CD4-positive, CD25-positive, alpha-beta regulatory T cell (primary cell): ENCODE measurements around the gene PHOX2A. TPM values are rescaled to one million over a fixed set of nuclear protein-coding genes. Genes with fewer than 3 reads are reported as not detected.
"Not testable (repeated sequence)": the region's sequence is repeated elsewhere in the genome, so short reads cannot be mapped to it uniquely, and the experiment has no call there.

Source experiments
- ATAC-seq, 2 donors: fragments of 150-1000 bp; cut with Tn5 transposase; one replicate each; pipeline ENCODE4 v1.10.0; 2021; ENCODE audit warnings: low read depth in 2 of 2, moderate number of reproducible peaks in 2 of 2, moderate library complexity in 1 of 2
- DNase-seq, 3 donors: peaks; one replicate each; pipeline versions ENCODE4 v3.0.0 to v3.0.0-alpha.2; 2012 to 2022; ENCODE audit warnings: mixed read lengths in 1 of 3
- H3K27ac ChIP-seq: one replicate; pipeline ENCODE4 v1.7.0; 2013; ENCODE audit warnings: mild to moderate bottlenecking, low read length; ENCODE audit not compliant: insufficient read depth, poor library complexity, severe bottlenecking
- H3K27me3 ChIP-seq: one replicate; pipeline ENCODE4 v1.7.0; 2013; ENCODE audit warnings: low read length; ENCODE audit not compliant: control insufficient read depth, insufficient read depth
- H3K36me3 ChIP-seq: one replicate; pipeline ENCODE4 v1.7.0; 2013; ENCODE audit warnings: mild to moderate bottlenecking, low read length, moderate library complexity; ENCODE audit not compliant: control insufficient read depth, insufficient read depth
- H3K4me1 ChIP-seq: 2 replicates; pipeline ENCODE4 v1.7.0; 2013; ENCODE audit warnings: mild to moderate bottlenecking, low read length; ENCODE audit not compliant: insufficient read depth, control insufficient read depth, poor library complexity, severe bottlenecking
- H3K4me3 ChIP-seq: one replicate; pipeline ENCODE4 v1.7.0; 2013; ENCODE audit warnings: low read depth, mild to moderate bottlenecking, low read length, moderate library complexity
- H3K9me3 ChIP-seq, 2 experiments: 1 replicate in 1 of 2; 2 replicates in 1 of 2; pipeline ENCODE4 v1.7.0; 2013; ENCODE audit warnings: low read length in 2 of 2, mild to moderate bottlenecking in 1 of 2, moderate library complexity in 1 of 2; ENCODE audit not compliant: control insufficient read depth in 2 of 2
- H3K27ac Mint-ChIP-seq, 3 donors: one replicate each; pipeline ENCODE4 v1.8.0; 2020 to 2022; ENCODE audit warnings: mild to moderate bottlenecking in 3 of 3, mixed read lengths in 3 of 3, moderate library complexity in 2 of 3
- H3K27me3 Mint-ChIP-seq: one replicate; pipeline ENCODE4 v1.8.0; 2022; ENCODE audit warnings: mild to moderate bottlenecking, mixed read lengths
- H3K36me3 Mint-ChIP-seq: one replicate; pipeline ENCODE4 v1.8.0; 2020; ENCODE audit warnings: mixed read lengths
- H3K4me1 Mint-ChIP-seq, 4 donors: one replicate each; pipeline ENCODE4 v1.8.0; 2020 to 2022; ENCODE audit warnings: mixed read lengths in 4 of 4, mild to moderate bottlenecking in 1 of 4
- H3K4me3 Mint-ChIP-seq, 4 donors: one replicate each; pipeline ENCODE4 v1.8.0; 2020 to 2022; ENCODE audit warnings: mild to moderate bottlenecking in 4 of 4, mixed read lengths in 4 of 4, moderate library complexity in 3 of 4
- H3K9me3 Mint-ChIP-seq, 7 donors: one replicate each; pipeline ENCODE4 v1.8.0; 2020 to 2022; ENCODE audit warnings: mixed read lengths in 7 of 7, mild to moderate bottlenecking in 3 of 7, moderate library complexity in 2 of 7
- polyA plus RNA-seq, 4 donors: library from polyadenylated mRNA; unstranded; fragments of 300-500 nt; fragmentation: Illumina TruSeq; gene quantifications; one replicate each; pipeline ENCODE4 v1.2.3, GENCODE V29; 2021
- total RNA-seq: library from RNA; stranded (reverse); gene quantifications from one replicate; pipeline ENCODE4 v1.2.3, GENCODE V29; 2022

PHOX2A gene
- total and polyA plus RNA-seq, 5 donors from 2014 or later: not detected

DNA sequence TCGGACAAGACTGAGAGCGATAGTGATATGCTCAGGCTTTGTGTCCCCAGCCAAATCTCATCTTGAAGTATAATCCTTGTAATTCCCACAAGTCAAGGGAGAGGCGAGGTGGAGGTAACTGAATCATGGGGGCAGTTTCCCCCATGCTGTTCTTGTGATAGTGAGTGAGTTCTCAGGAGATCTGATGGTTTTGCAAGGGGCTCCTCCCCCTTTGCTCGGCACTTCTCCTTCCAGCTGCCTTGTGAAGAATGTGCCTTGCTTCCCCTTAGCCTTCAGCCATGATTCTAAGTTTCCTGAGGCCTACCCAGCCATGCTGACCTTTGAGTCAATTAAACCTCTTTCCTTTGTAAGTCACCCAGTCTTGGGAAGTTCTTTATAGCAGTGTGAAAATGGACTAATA lies 34.9 kb downstream of the PHOX2A start:
- peaks cover 3% of the 10 kb centered on the region for H3K36me3 Mint-ChIP-seq
- no peak overlapping the region for H3K4me3 ChIP-seq
- no peak overlapping the region for H3K27ac Mint-ChIP-seq
- H3K4me3 Mint-ChIP-seq: no peak overlapping the region
- peaks cover 14 to 20% of the 10 kb centered on the region in 2 experiments for H3K9me3 ChIP-seq
- peaks cover 38% of the 10 kb centered on the region for H3K27me3 Mint-ChIP-seq
- ATAC-seq (no peak), DNase-seq (no peak)
- H3K4me1 ChIP-seq: no peaks in the 10 kb centered on the region
- H3K27ac ChIP-seq: no peak overlapping the region
- H3K9me3 Mint-ChIP-seq: peaks cover 0 to 14% (median 11%) of the 10 kb centered on the region in 7 donors
- H3K4me1 Mint-ChIP-seq: no peaks in the 10 kb centered on the region
- no peaks in the 10 kb centered on the region for H3K36me3 ChIP-seq
- H3K27me3 ChIP-seq: peaks cover 12% of the 10 kb centered on the region

DNA sequence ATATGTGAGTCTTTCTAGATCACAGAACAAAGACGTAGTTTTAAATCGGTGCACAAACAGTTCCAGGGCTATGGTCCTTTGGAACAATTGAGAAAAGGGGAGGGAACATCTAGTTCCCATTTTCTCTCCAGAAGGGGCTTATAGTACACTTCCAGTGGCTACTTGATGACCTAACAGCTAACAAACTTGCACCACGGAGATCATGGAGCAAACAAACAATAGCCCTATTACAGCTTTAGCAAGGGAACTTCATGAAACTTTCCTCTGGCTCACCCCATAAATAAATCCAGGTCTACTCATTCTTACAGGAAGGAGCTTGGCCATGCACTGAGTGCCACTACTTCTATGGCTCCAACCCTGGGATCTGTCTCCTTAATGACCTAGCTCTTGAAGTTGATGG lies 35.7 kb downstream of the PHOX2A start:
- ATAC-seq: no peak
- no peak for DNase-seq
- peaks cover under 1 to 2% (median under 1%) of the 10 kb centered on the region in 4 donors for H3K4me1 Mint-ChIP-seq
- Histone ChIP-seq H3K27me3 (peaks cover 8% of the 10 kb centered on the region), H3K36me3 (no peaks in the 10 kb centered on the region), H3K4me1 (no peaks in the 10 kb centered on the region), H3K9me3 (peaks cover 14 to 20% of the 10 kb centered on the region in 2 experiments), H3K4me3 (no peak overlapping the region), H3K27ac (no peak overlapping the region)
- no peak overlapping the region for H3K27ac Mint-ChIP-seq
- no peak overlapping the region for H3K4me3 Mint-ChIP-seq
- H3K36me3 Mint-ChIP-seq: peaks cover 3% of the 10 kb centered on the region
- H3K9me3 Mint-ChIP-seq: peaks cover 0 to 14% (median 11%) of the 10 kb centered on the region in 7 donors
- peaks cover 37% of the 10 kb centered on the region for H3K27me3 Mint-ChIP-seq

DNA sequence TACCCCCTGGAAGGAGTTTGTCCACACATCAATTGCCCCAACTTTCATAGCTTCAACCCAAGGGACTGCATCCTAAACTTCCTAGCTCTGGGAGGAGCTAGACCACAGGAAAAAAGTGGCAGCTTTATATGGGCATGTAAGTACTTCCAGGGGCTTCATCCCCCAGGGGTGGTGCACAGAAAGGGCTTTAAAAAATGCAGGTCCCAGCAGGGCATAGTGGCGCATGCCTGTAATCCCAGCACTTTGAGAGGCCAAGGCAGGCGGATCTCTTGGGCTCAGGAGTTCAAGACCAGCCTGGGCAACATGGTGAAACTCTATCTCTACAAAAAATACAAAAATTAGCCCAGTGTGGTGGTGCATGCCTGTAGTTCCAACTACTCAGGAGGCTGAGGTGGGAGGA lies 37.2 kb downstream of the PHOX2A start:
- H3K4me3 ChIP-seq, H3K4me3 Mint-ChIP-seq, H3K27ac ChIP-seq, DNase-seq, ATAC-seq, H3K4me1 Mint-ChIP-seq, H3K36me3 Mint-ChIP-seq, H3K27me3 ChIP-seq, H3K36me3 ChIP-seq, H3K4me1 ChIP-seq, H3K27ac Mint-ChIP-seq: not testable (repeated sequence)
- peaks cover 0 to 14% (median 11%) of the 10 kb centered on the region in 7 donors for H3K9me3 Mint-ChIP-seq
- H3K9me3 ChIP-seq: peaks cover 14 to 20% of the 10 kb centered on the region in 2 experiments
- peaks cover 33% of the 10 kb centered on the region for H3K27me3 Mint-ChIP-seq

DNA sequence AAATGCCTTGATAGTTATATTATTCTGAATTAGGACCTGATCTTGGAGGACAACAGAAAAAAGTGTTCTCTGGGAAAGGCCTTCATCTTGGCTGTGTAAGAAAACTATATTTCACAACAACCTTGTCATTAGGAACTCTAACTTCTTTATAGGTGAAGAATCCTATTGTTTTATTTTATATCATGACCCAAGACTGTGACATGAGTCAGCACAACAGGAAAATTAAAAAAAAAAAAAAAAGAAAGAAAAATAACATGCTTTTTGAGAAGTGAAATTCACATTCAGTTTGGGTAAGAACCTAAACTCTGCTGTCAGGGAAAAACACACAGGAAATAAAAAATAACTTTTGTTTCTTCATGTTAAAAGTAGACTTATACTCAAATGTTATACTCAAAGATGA lies 39.1 kb downstream of the PHOX2A start:
- no peak overlapping the region for H3K27ac Mint-ChIP-seq
- H3K4me1 Mint-ChIP-seq: peaks cover 3 to 7% (median 4%) of the 10 kb centered on the region in 4 donors
- ATAC-seq (no peak), DNase-seq (no peak)
- peaks cover 1% of the 10 kb centered on the region for H3K36me3 Mint-ChIP-seq
- H3K27me3 ChIP-seq: peaks cover 5% of the 10 kb centered on the region
- H3K9me3 Mint-ChIP-seq: peaks cover 0 to 13% (median 8%) of the 10 kb centered on the region in 7 donors
- H3K4me3 Mint-ChIP-seq: no peak overlapping the region
- H3K9me3 ChIP-seq: peaks cover 10 to 15% of the 10 kb centered on the region in 2 experiments
- H3K27me3 Mint-ChIP-seq: peaks cover 22% of the 10 kb centered on the region
- no peak overlapping the region for H3K4me3 ChIP-seq
- no peaks in the 10 kb centered on the region for H3K4me1 ChIP-seq
- H3K36me3 ChIP-seq: no peaks in the 10 kb centered on the region
- no peak overlapping the region for H3K27ac ChIP-seq

DNA sequence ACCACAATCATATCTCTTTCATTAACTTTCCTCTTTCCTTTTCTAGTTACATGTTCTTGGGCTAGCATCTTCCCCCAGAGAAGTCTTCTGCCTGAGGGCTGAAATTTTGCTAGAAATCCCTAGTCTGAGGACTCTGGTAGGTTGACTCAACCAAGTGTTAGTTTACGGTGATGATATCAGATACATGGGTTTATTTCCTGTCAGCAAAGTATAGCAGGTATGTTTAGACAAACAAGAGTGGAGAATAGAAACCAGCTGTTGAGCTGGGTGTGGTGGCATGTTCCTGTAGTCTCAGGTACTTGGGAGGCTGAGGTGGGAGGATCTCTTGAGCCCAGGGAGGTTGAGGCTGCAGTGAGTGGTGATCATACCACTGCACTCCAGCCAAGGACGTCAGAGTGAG lies 40.8 kb downstream of the PHOX2A start:
- H3K27me3 ChIP-seq: peaks cover under 1% of the 10 kb centered on the region
- H3K27me3 Mint-ChIP-seq: peaks cover 14% of the 10 kb centered on the region
- peak in 1 of 3 donors; percentile 27 for DNase-seq
- peaks cover 3 to 7% (median 4%) of the 10 kb centered on the region in 4 donors for H3K4me1 Mint-ChIP-seq
- H3K9me3 Mint-ChIP-seq: peaks cover 0 to 1% (median 0%) of the 10 kb centered on the region in 7 donors
- H3K4me3 ChIP-seq: no peak overlapping the region
- no peak overlapping the region for H3K27ac ChIP-seq
- no peaks in the 10 kb centered on the region for H3K9me3 ChIP-seq
- H3K4me3 Mint-ChIP-seq: no peak overlapping the region
- H3K36me3 Mint-ChIP-seq: no peaks in the 10 kb centered on the region
- H3K4me1 ChIP-seq: no peaks in the 10 kb centered on the region
- peak in 1 of 2 donors; percentile 28 for ATAC-seq
- no peak overlapping the region for H3K27ac Mint-ChIP-seq
- H3K36me3 ChIP-seq: no peaks in the 10 kb centered on the region

DNA sequence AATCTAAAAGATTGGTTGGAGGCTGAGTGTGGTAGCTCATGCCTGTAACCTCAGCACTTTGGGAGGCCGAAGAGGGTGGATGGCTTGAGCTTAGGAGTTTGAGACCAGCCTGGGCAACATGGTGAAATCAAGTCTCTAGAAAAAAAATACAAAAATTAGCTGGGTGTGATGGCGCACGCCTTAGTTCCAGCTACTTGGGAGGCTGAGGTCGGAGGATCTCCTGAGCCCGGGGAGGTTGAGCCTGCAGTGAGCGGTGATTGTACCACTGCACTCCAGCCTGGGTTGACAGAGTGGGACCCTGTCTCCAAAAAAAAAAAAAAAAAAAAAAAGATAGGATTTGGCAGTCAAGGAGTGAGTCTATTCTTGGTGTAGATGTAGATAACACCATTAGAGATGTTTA lies 41.4 kb downstream of the PHOX2A start:
- H3K27ac Mint-ChIP-seq: no peak overlapping the region

DNA sequence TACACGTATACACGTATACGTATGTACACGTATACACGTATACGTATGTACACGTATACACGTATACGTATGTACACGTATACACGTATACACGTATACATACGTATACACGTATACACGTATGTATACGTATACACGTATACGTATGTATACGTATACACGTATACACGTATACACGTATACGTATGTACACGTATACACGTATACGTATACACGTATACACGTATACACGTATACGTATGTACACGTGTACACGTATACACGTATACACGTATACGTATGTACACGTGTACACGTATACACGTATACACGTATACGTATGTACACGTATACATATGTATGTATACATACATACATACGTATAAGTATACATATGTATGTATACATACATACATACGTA lies 42.5 kb downstream of the PHOX2A start:
- H3K4me1 ChIP-seq, H3K4me3 ChIP-seq, H3K27me3 ChIP-seq, H3K36me3 ChIP-seq, H3K4me1 Mint-ChIP-seq, H3K9me3 ChIP-seq, ATAC-seq, H3K27me3 Mint-ChIP-seq, H3K36me3 Mint-ChIP-seq, H3K9me3 Mint-ChIP-seq, DNase-seq, H3K27ac ChIP-seq, H3K4me3 Mint-ChIP-seq, H3K27ac Mint-ChIP-seq: not testable (repeated sequence)

More for the DNA sequence above, 41.4 kb downstream of the PHOX2A start:
- Mint-ChIP-seq H3K36me3 (no peaks in the 10 kb centered on the region), H3K4me3 (no peak overlapping the region), H3K4me1 (peaks cover 3 to 7% (median 4%) of the 10 kb centered on the region in 4 donors), H3K27me3 (peaks cover 14% of the 10 kb centered on the region), H3K9me3 (peaks cover 0 to 1% (median 0%) of the 10 kb centered on the region in 7 donors)
- Histone ChIP-seq H3K27ac (no peak overlapping the region), H3K4me3 (no peak overlapping the region), H3K27me3 (no peaks in the 10 kb centered on the region), H3K36me3 (no peaks in the 10 kb centered on the region), H3K4me1 (no peaks in the 10 kb centered on the region), H3K9me3 (no peaks in the 10 kb centered on the region)
- no peak for DNase-seq
- ATAC-seq: no peak

DNA sequence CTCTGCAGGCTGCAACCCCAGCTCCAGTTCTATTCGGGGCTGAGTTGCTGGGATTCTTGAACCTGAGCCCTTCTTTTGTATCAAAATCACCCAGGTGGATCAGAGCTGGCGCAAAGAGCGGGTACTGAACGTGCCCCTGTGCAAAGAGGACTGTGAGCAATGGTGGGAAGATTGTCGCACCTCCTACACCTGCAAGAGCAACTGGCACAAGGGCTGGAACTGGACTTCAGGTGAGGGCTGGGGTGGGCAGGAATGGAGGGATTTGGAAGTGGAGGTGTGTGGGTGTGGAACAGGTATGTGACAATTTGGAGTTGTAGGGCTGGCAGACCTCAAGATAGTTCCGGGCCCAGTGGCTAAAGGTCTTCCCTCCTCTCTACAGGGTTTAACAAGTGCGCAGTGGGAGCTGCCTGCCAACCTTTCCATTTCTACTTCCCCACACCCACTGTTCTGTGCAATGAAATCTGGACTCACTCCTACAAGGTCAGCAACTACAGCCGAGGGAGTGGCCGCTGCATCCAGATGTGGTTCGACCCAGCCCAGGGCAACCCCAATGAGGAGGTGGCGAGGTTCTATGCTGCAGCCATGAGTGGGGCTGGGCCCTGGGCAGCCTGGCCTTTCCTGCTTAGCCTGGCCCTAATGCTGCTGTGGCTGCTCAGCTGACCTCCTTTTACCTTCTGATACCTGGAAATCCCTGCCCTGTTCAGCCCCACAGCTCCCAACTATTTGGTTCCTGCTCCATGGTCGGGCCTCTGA lies 48.3 kb downstream of the PHOX2A start:
- H3K27ac Mint-ChIP-seq: no peak overlapping the region
- no peak overlapping the region for H3K4me3 Mint-ChIP-seq
- H3K9me3 ChIP-seq: no peaks in the 10 kb centered on the region
- no peaks in the 10 kb centered on the region for H3K9me3 Mint-ChIP-seq
- H3K4me3 ChIP-seq: no peak overlapping the region
- DNase-seq: no peak
- H3K27me3 Mint-ChIP-seq: no peaks in the 10 kb centered on the region
- no peaks in the 10 kb centered on the region for H3K36me3 ChIP-seq
- H3K27me3 ChIP-seq: no peaks in the 10 kb centered on the region
- no peak for ATAC-seq
- H3K36me3 Mint-ChIP-seq: no peaks in the 10 kb centered on the region
- H3K4me1 Mint-ChIP-seq: no peaks in the 10 kb centered on the region
- no peaks in the 10 kb centered on the region for H3K4me1 ChIP-seq
- H3K27ac ChIP-seq: no peak overlapping the region
